Measurements from ENCODE around the gene MOB2.
A peak's percentile ranks its signal among the peaks of the same experiment; 100 is the strongest.
"Not testable (repeated sequence)": the region's sequence is repeated elsewhere in the genome, so short reads cannot be mapped to it uniquely, and the experiment has no call there.

Gene MOB2

GRCh38 chr11:1517117-1518005 lies 30.8 kb upstream of the MOB2 start:
- ATAC-seq = no peak

- ATAC-seq = peak in 1 of 2 donors; percentile 54
Observed at GRCh38 chr11:1516273-1517067, 29.9 kb upstream of the MOB2 start.

DNA sequence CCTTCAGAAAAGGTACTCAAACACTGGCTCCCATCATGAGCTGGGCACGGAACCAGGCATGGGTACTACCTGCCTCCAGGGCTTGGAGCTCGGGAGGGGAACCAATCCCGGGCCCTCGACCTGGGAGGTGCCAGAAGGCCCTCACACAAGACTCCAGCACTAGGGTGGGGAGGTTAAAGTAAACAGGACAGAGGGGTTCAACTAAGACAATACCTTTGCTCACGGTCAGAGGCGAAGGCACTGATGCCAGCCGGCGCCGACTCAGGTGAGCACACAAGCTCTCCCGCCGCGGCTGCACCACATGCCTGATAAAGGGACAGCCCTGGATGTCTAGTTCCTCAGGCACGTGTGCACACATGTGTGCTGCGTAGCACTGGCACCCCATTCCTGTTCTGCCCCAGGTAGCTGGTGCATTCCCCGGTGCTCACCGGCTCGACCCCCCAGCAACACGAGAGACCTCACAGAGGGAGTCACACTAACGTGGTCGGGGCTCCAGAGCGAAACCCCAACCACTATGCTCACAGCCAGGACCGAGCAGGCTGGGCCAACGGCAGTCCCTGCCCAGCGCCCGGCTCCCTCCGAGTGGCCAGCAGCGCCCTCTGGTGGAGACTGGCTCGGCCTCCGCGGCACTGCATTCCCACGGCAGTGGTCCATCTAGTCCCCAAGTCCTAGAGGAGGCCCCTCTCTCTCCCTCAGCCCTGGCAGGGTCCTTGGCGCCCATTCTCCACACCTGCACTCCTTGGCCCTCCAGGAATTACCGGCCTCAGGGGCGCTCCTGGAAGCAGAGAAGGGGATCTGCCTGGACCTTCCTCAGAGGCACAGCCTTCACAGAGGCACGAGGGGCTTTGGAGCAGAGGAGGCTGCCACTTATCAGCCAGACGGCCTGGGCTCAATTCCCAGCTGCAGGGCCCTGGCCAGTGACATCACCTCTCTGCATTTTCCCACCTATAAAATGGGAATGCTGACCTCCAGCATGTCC lies 28.8 kb upstream of the MOB2 start:
- ATAC-seq = peak; percentile 79 to 93

DNA sequence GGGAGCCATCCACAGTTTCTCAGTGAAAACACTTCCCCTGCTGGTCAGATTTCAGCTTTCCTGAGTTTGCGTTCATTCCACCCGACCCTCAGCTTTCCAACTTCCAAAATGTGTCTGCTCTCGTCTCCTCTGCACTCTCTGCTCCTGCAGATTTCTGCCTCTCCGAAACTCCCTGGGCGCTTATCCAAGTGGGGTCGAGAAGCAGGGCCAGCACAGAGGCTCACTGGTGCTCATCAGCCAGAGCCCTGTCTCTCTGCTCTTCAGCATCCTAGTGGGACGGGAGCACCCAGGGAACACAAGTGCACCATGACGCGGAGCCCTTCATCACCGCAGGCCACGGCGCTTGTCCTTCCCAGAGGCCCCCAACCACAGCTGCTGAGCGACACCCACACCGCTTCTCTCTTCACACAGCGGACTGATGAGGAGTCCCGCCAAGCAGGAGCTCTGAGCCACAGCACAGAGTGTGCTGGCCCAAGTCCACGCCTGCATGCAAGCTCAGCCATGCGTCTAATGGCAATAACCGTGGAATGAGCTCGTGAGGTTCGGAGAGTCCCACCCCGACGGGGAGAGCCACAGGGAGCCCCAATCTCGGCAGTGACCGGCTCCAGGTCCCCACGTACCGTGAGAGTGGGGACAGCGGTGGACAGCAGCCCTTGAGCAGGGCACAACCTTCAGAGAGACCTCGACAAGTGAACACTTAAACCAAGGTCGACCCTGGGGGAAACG lies 27.9 kb upstream of the MOB2 start:
- ATAC-seq = no peak

DNA sequence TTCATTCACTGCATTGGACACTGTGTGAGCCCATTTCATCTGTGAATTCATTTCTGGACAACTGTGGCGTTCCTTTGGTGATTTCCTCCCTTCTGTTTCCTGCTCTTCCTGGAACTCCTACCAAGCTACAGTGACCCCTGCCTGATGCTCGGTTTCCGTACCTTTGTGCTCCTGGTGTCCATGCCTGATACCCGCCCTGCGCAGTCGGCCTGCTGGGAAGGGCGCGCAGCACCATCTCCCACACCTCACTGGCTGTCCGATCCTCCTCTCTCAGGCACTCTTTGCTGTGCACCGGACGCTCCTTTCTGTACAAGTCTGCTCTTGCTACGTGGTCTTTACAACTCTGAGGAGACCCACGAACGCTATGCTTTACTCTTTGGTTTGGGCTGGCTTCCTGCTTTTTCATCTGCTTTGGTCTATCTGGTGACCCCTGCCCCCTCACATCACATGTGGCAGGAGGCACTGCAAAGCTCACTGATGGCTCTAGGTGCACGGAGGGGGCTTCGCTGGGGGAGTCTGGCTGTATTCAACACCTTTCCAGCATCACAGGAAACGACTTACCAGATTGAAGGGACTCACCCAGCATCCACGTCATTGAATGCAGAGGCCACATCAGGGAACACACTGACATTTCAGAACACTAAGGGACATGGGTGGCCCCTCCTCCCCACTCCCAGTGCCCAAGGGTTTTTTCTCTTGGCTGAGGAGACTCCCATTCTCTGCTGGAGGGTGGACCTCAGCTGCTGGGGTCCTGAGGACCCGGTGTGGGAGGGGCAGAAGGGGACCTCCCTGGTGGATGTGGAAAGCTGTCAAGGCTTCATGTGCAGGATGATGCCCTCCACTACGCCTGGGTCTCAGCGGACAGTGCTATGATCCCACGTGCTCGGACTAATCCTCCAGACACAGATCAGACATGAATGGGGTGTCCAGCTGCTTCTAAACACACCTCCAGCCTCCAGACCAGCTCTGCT lies 27.0 kb upstream of the MOB2 start:
- ATAC-seq = no peak

DNA sequence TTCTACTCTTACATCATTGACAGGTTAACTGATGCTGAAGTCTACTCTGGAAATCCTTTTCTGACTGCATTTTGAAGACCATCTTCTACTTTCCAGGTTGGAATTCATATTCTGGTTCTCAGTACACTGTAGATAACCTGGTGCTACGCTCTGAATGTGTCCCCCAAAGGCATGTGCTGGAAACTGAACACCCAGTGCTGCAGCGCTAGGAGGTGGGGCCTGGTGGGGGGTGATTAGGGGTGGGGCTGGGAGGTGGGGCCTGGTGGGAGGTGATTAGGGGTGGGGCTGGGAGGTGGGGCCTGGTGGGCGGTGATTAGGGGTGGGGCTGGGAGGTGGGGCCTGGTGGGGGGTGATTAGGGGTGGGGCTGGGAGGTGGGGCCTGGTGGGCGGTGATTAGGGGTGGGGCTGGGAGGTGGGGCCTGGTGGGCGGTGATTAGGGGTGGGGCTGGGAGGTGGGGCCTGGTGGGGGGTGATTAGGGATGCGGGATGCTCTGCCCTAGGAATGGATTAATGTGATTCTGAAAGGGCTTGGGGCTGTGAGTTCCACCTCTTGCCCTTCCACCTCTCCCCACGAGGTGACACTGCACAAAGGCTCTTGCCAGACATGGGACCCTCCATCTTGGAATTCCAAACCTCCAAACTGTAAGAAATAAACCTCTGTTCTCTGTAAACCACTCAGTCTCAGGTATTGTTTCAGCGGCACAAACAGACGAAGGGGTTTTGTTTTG lies 26.1 kb upstream of the MOB2 start:
- not testable (repeated sequence) for ATAC-seq

GRCh38 chr11:1511937-1512496 lies 25.4 kb upstream of the MOB2 start:
- ATAC-seq = no peak

- ATAC-seq = no peak
Observed at GRCh38 chr11:1510928-1511327, 24.3 kb upstream of the MOB2 start.

DNA sequence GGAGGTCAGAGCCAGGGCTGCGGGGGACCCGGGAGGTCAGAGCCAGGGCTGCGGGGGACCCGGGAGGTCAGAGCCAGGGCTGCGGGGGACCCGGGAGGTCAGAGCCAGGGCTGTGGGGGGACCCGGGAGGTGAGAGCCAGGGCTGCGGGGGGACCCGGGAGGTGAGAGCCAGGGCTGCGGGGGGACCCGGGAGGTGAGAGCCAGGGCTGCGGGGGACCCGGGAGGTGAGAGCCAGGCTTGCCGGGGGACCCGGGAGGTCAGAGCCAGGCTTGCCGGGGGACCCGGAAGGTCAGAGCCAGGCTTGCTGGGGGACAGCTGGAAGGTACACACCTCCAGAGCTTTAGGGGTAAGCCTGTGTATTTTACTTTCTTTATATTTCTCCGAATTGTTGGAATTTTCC lies 23.8 kb upstream of the MOB2 start:
- not testable (repeated sequence) for ATAC-seq

DNA sequence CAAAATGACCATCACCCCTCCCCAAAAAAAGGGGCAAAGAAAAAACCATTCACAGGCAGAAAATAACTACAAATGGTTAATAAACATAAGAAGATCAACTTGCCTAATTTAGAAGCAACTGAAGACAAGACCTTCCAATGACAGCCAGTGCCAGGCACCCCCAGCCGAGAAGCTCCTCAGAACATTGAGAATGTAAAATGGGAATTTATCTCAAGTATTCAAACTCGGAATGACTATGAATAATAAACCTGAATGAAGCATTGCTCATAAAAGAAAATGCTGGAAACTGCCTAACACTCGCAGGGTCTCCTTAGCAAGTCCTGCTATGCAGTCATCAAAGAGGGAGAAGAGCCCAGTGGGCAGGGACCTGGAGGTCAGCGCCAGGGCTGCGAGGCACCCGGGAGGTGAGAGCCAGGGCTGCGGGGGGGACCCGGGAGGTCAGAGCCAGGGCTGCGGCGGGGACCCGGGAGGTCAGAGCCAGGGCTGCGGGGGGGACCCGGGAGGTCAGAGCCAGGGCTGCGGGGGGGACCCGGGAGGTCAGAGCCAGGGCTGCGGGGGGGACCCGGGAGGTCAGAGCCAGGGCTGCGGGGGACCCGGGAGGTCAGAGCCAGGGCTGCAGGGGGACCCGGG lies 23.2 kb upstream of the MOB2 start:
- ATAC-seq = no peak

DNA sequence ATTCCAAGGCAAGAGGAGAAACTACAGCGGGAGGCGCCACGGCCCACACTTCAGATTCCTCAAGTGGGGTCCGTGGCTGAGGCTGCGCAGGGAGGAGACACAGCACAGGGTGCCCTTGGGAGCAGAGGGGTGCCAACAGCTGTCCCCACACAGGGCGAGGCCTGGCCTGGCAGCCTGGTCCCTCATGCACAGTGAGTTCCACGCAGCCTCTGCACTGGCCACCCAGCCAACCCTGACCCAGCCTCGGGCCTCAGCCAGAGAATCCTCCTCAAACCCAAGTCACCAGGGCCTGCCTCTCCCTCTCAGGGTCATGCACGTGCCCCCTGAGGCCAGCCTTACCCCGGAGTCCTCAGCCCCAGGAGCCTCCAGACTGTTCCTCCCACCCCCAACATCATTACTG lies 22.4 kb upstream of the MOB2 start:
- no peak for ATAC-seq

- no peak for ATAC-seq
Observed at GRCh38 chr11:1508491-1508891, 21.9 kb upstream of the MOB2 start.

- ATAC-seq = no peak
Observed at GRCh38 chr11:1507381-1508140, 21.0 kb upstream of the MOB2 start.

GRCh38 chr11:1506981-1507380 lies 20.4 kb upstream of the MOB2 start:
- ATAC-seq = no peak

DNA sequence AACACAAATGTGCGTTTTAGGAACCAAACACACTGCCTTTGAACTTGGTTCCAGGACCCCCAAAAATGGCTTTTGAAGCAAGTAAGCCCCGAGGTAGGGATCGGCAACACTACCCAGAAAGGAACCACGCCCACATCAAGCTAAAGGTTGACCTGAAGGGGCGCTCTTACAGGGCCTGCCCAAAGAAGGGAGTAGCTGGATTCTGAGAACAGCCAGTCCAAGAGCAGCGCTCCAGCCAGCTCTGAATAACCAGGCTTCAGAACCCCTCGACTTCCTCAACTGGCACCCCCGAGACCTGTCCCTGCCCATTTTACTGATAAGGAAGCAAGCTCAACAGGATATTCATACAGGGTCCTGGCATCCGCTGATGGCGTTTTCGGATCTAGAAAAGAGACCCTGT lies 18.9 kb upstream of the MOB2 start:
- ATAC-seq = no peak

DNA sequence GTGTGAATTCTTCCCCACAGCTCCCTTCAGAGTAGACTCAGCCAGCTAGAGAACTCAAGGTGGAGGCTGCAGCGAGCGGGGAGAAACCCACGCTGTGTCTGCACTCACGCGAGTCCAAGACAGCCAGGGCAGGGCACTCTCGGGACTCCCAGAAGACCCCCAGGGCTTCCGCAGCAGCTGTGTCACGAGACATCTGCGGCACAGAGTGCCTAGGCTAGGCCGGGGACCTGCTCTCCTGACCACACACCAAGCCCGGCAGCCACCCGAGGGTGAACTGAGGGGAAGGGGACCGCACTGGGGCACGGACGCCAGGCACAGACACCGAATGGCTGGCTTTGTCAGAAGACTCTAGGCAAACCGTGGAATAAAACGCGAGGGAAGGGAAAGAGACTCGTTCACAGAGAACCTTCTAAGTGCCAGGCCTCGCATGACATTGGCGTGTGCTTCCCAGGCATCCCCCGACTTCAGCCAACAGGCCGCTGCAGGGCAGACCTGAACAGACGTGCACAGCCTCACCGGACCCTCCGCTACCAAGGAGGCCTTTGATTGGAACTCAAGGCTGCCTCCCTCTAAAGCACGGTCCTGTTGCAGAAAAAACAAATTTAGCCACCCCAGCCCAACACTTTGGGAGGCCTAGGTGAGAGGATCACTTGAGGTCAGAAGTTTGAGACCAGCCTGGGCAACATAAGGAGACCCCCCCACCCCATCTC lies 18.2 kb upstream of the MOB2 start:
- ATAC-seq = no peak

DNA sequence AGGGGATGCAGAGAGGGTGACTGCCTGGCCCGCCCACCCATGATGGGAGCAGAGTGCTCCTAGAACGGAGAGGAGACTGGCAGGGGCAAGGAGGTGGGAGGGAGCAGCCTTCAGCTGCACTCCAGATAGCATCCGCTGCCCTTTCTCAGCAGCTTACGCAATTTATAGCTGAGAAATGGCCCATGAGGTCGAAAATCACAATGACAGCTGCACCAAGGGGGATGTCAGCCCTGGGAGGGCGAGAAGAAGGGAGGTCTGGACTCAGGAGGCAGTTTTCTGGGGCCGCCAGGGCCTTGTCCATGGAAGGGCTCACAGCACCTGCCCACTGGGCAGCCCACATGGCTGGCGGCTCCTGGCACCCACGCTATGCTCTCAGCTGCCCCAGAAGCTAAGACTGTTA lies 17.6 kb upstream of the MOB2 start:
- no peak for ATAC-seq

GRCh38 chr11:1503708-1504104 lies 17.1 kb upstream of the MOB2 start:
- ATAC-seq = no peak

Data from activated CD4-positive, CD25-positive, alpha-beta regulatory T cell treated with anti-CD3 and anti-CD28 coated beads, Interleukin-2, amount 50 U/mL, for 24 hours (primary cell).